Activated naive CD8-positive, alpha-beta T cell treated with anti-CD3 and anti-CD28 coated beads, Interleukin-2, amount 50 U/mL, for 24 hours (primary cell): Measurements from ENCODE around the gene MPV17.
"Not testable (repeated sequence)": the region's sequence is repeated elsewhere in the genome, so short reads cannot be mapped to it uniquely, and the experiment has no call there.

Experiments
- ATAC-seq: fragments of 150-1000 bp; cut with Tn5 transposase; one replicate; pipeline ENCODE4 v1.10.0; 2021
- DNase-seq: peaks from one replicate; pipeline ENCODE4 v3.0.0; 2021
- H3K27ac Mint-ChIP-seq: one replicate; pipeline ENCODE4 v1.8.0; 2021; ENCODE audit warnings: mild to moderate bottlenecking, mixed read lengths
- H3K27me3 Mint-ChIP-seq: one replicate; pipeline ENCODE4 v1.8.0; 2021; ENCODE audit warnings: mixed read lengths
- H3K36me3 Mint-ChIP-seq: one replicate; pipeline ENCODE4 v1.8.0; 2021; ENCODE audit warnings: low read depth, mixed read lengths
- H3K4me1 Mint-ChIP-seq: one replicate; pipeline ENCODE4 v1.8.0; 2021; ENCODE audit warnings: mixed read lengths
- H3K4me3 Mint-ChIP-seq: one replicate; pipeline ENCODE4 v1.8.0; 2021; ENCODE audit warnings: mild to moderate bottlenecking, moderate library complexity, mixed read lengths
- H3K9me3 Mint-ChIP-seq: one replicate; pipeline ENCODE4 v1.8.0; 2021; ENCODE audit warnings: mixed read lengths

MPV17 gene

GRCh38 chr2:27313882-27314645 is 8.8 kb downstream of the MPV17 start:
- DNase-seq: no peak
- Mint-ChIP-seq H3K36me3 (peaks cover 16% of the 10 kb centered on the region), H3K4me1 (no peaks in the 10 kb centered on the region), H3K4me3 (no peak overlapping the region), H3K27ac (no peak overlapping the region), H3K9me3 (no peaks in the 10 kb centered on the region), H3K27me3 (no peaks in the 10 kb centered on the region)
- no peak for ATAC-seq

- no peaks in the 10 kb centered on the region for H3K27me3 Mint-ChIP-seq
- DNase-seq (no peak), ATAC-seq (no peak)
- H3K27ac Mint-ChIP-seq: no peak overlapping the region
- no peak overlapping the region for H3K4me3 Mint-ChIP-seq
- H3K36me3 Mint-ChIP-seq: peaks cover 14% of the 10 kb centered on the region
- peaks cover 1% of the 10 kb centered on the region for H3K4me1 Mint-ChIP-seq
- H3K9me3 Mint-ChIP-seq: no peaks in the 10 kb centered on the region
Observed at GRCh38 chr2:27312152-27312551, 10.7 kb downstream of the MPV17 start.

GRCh38 chr2:27309651-27310050 is 13.2 kb downstream of the MPV17 start:
- Mint-ChIP-seq H3K27me3 (peaks cover 12% of the 10 kb centered on the region), H3K4me1 (peaks cover 9% of the 10 kb centered on the region), H3K9me3 (no peaks in the 10 kb centered on the region), H3K27ac (no peak overlapping the region), H3K4me3 (no peak overlapping the region), H3K36me3 (peaks cover 14% of the 10 kb centered on the region)
- no peak for ATAC-seq
- DNase-seq: no peak

- H3K36me3 Mint-ChIP-seq: peaks cover 14% of the 10 kb centered on the region
- no peak within 1 kb of the TSS for H3K27ac Mint-ChIP-seq
- H3K4me3 Mint-ChIP-seq: peak within 1 kb of the TSS; percentile 26
- ATAC-seq (no peak), DNase-seq (no peak)
- no peaks in the 10 kb centered on the region for H3K9me3 Mint-ChIP-seq
- peaks cover 9% of the 10 kb centered on the region for H3K4me1 Mint-ChIP-seq
- peaks cover 15% of the 10 kb centered on the region for H3K27me3 Mint-ChIP-seq
Observed at GRCh38 chr2:27308359-27308881, 14.5 kb downstream of the MPV17 start, which contains the start of gene UCN. UCN (minus strand) TSS chr2:27308445; CDS start chr2:27307895, 550 bp downstream.

- H3K27me3 Mint-ChIP-seq: peaks cover 15% of the 10 kb centered on the region
- DNase-seq (no peak), ATAC-seq (no peak)
- no peak overlapping the region for H3K27ac Mint-ChIP-seq
- H3K36me3 Mint-ChIP-seq: peaks cover 14% of the 10 kb centered on the region
- H3K4me3 Mint-ChIP-seq: no peak overlapping the region
- H3K9me3 Mint-ChIP-seq: no peaks in the 10 kb centered on the region
- H3K4me1 Mint-ChIP-seq: peaks cover 11% of the 10 kb centered on the region
Observed at GRCh38 chr2:27307545-27308358, 15.1 kb downstream of the MPV17 start.

GRCh38 chr2:27307287-27307544 is 15.7 kb downstream of the MPV17 start:
- Mint-ChIP-seq H3K27ac (no peak overlapping the region), H3K4me1 (peaks cover 12% of the 10 kb centered on the region), H3K27me3 (peaks cover 15% of the 10 kb centered on the region), H3K36me3 (peaks cover 14% of the 10 kb centered on the region), H3K9me3 (no peaks in the 10 kb centered on the region), H3K4me3 (peak overlapping the region; percentile 26)
- no peak for ATAC-seq
- DNase-seq: no peak

GRCh38 chr2:27306573-27307286 is 16.2 kb downstream of the MPV17 start:
- peak; percentile 50 for ATAC-seq
- peaks cover 15% of the 10 kb centered on the region for H3K27me3 Mint-ChIP-seq

GRCh38 chr2:27306136-27306535 is 16.8 kb downstream of the MPV17 start:
- peaks cover 8% of the 10 kb centered on the region for H3K36me3 Mint-ChIP-seq
- no peaks in the 10 kb centered on the region for H3K9me3 Mint-ChIP-seq
- no peak for ATAC-seq
- no peak overlapping the region for H3K4me3 Mint-ChIP-seq
- H3K4me1 Mint-ChIP-seq: peaks cover 12% of the 10 kb centered on the region
- H3K27ac Mint-ChIP-seq: no peak overlapping the region
- peaks cover 15% of the 10 kb centered on the region for H3K27me3 Mint-ChIP-seq
- DNase-seq: no peak

More at GRCh38 chr2:27306573-27307286, 16.2 kb downstream of the MPV17 start:
- H3K4me3 Mint-ChIP-seq: peak overlapping the region; percentile 46
- peak; percentile 54 for DNase-seq
- peaks cover 14% of the 10 kb centered on the region for H3K36me3 Mint-ChIP-seq
- H3K9me3 Mint-ChIP-seq: no peaks in the 10 kb centered on the region
- peaks cover 12% of the 10 kb centered on the region for H3K4me1 Mint-ChIP-seq
- H3K27ac Mint-ChIP-seq: no peak overlapping the region

- Mint-ChIP-seq H3K36me3 (peaks cover 8% of the 10 kb centered on the region), H3K9me3 (no peaks in the 10 kb centered on the region), H3K4me3 (no peak overlapping the region), H3K27me3 (peaks cover 15% of the 10 kb centered on the region), H3K27ac (no peak overlapping the region), H3K4me1 (peaks cover 12% of the 10 kb centered on the region)
- ATAC-seq (no peak), DNase-seq (no peak)
Observed at GRCh38 chr2:27305516-27305915, 17.4 kb downstream of the MPV17 start.

- DNase-seq: no peak
- H3K27me3 Mint-ChIP-seq: peaks cover 15% of the 10 kb centered on the region
- H3K36me3 Mint-ChIP-seq: peaks cover 4% of the 10 kb centered on the region
- H3K4me1 Mint-ChIP-seq: peaks cover 12% of the 10 kb centered on the region
- ATAC-seq: no peak
- H3K9me3 Mint-ChIP-seq: no peaks in the 10 kb centered on the region
- H3K4me3 Mint-ChIP-seq: no peak overlapping the region
- no peak overlapping the region for H3K27ac Mint-ChIP-seq
Observed at GRCh38 chr2:27304488-27305240, 18.2 kb downstream of the MPV17 start.

GRCh38 chr2:27303093-27304025 is 19.5 kb downstream of the MPV17 start:
- Mint-ChIP-seq H3K27ac (no peak overlapping the region), H3K27me3 (peaks cover 22% of the 10 kb centered on the region), H3K4me3 (peak overlapping the region; percentile 52), H3K4me1 (peaks cover 12% of the 10 kb centered on the region), H3K36me3 (no peaks in the 10 kb centered on the region), H3K9me3 (no peaks in the 10 kb centered on the region)
- DNase-seq (peak; percentile 44), ATAC-seq (peak; percentile 74)

GRCh38 chr2:27300606-27301005 is 22.3 kb downstream of the MPV17 start:
- H3K27me3 Mint-ChIP-seq: peaks cover 23% of the 10 kb centered on the region
- H3K4me1 Mint-ChIP-seq, H3K36me3 Mint-ChIP-seq, DNase-seq, ATAC-seq, H3K27ac Mint-ChIP-seq, H3K9me3 Mint-ChIP-seq, H3K4me3 Mint-ChIP-seq: not testable (repeated sequence)

- DNase-seq (no peak), ATAC-seq (no peak)
- Mint-ChIP-seq H3K4me3 (no peak overlapping the region), H3K27me3 (peaks cover 14% of the 10 kb centered on the region), H3K9me3 (no peaks in the 10 kb centered on the region), H3K27ac (no peak overlapping the region), H3K36me3 (no peaks in the 10 kb centered on the region), H3K4me1 (peaks cover 3% of the 10 kb centered on the region)
Observed at GRCh38 chr2:27298391-27299080, 24.4 kb downstream of the MPV17 start.
